ENCODE measurements around the gene MIS18A.

MIS18A gene

GRCh38 chr21:32253215-32253641 is 25.6 kb downstream of the MIS18A start:
- no peak for TF ChIP-seq CTCF (IDR thresholded peaks at IDR 0.05; ENCODE audit: borderline replicate concordance, control extremely low read depth, extremely low read depth, insufficient read depth, missing control alignments)
- no peak for DNase-seq (ENCODE audit: low spot score)
- in situ Hi-C loops (cut with MboI; ENCODE audit: low sequenced_read_pairs, unreplicated experiment): loop anchor here (10.0 to 25.0 kb wide), 2 partner anchors 388 to 466 kb away; no protein-coding TSS in a partner anchor

- DNase-seq (ENCODE audit: low spot score): no peak
- in situ Hi-C loops (cut with MboI; ENCODE audit: low sequenced_read_pairs, unreplicated experiment): loop anchor here (10.0 to 25.0 kb wide), 2 partner anchors 387 to 465 kb away; no protein-coding TSS in a partner anchor
- TF ChIP-seq CTCF (IDR thresholded peaks at IDR 0.05; ENCODE audit: borderline replicate concordance, control extremely low read depth, extremely low read depth, insufficient read depth, missing control alignments): no peak
These were observed 26.7 kb downstream of the MIS18A start for GRCh38 chr21:32252136-32252535.

- in situ Hi-C loops (cut with MboI; ENCODE audit: low sequenced_read_pairs, unreplicated experiment): loop anchor here (10.0 to 25.0 kb wide), 2 partner anchors 385 to 462 kb away; no protein-coding TSS in a partner anchor
- DNase-seq (ENCODE audit: low spot score): no peak
- TF ChIP-seq CTCF (IDR thresholded peaks at IDR 0.05; ENCODE audit: borderline replicate concordance, control extremely low read depth, extremely low read depth, insufficient read depth, missing control alignments): no peak
These were observed 29.2 kb downstream of the MIS18A start for GRCh38 chr21:32249511-32250280.

GRCh38 chr21:32248571-32249461 is 30.0 kb downstream of the MIS18A start:
- in situ Hi-C loops (cut with MboI; ENCODE audit: low sequenced_read_pairs, unreplicated experiment): no loop called here
- no peak for DNase-seq (ENCODE audit: low spot score)
- TF ChIP-seq CTCF (IDR thresholded peaks at IDR 0.05; ENCODE audit: borderline replicate concordance, control extremely low read depth, extremely low read depth, insufficient read depth, missing control alignments): no peak

GRCh38 chr21:32246571-32247140 is 32.2 kb downstream of the MIS18A start:
- no peak for DNase-seq (ENCODE audit: low spot score)
- in situ Hi-C loops (cut with MboI; ENCODE audit: low sequenced_read_pairs, unreplicated experiment): no loop called here
- no peak for TF ChIP-seq CTCF (IDR thresholded peaks at IDR 0.05; ENCODE audit: borderline replicate concordance, control extremely low read depth, extremely low read depth, insufficient read depth, missing control alignments)

GRCh38 chr21:32245971-32246370 is 32.9 kb downstream of the MIS18A start:
- no peak for DNase-seq (ENCODE audit: low spot score)
- TF ChIP-seq CTCF (IDR thresholded peaks at IDR 0.05; ENCODE audit: borderline replicate concordance, control extremely low read depth, extremely low read depth, insufficient read depth, missing control alignments): no peak
- in situ Hi-C loops (cut with MboI; ENCODE audit: low sequenced_read_pairs, unreplicated experiment): no loop called here

Measured in GM13976 (cell line).